A549 (cell line): ENCODE data around the gene GRK5.

Experiments
- BHLHE40 ChIP-seq: IDR thresholded peaks from 2 replicates; pipeline ENCODE4 v1.6.1; 2012; ENCODE audit warnings: low read depth, low read length, inconsistent platforms
- CEBPB ChIP-seq, 2 experiments: fragments of >200 bp in 1 of 2; sonication (Bioruptor Twin) in 1 of 2; formaldehyde crosslinking in 1 of 2; IDR thresholded peaks; 2 replicates each; pipeline ENCODE4 v1.6.1; 2012 to 2016
- CHD2 ChIP-seq: fragments of 150-350 bp; IDR thresholded peaks from 2 replicates; pipeline ENCODE4 v1.6.1; 2014; ENCODE audit warnings: low read length; ENCODE audit not compliant: partially characterized antibody
- EP300 ChIP-seq, 2 experiments: fragments of >200 bp; sonication (Bioruptor Twin); formaldehyde crosslinking; IDR thresholded peaks; 2 replicates in 1 of 2; 3 replicates in 1 of 2; pipeline ENCODE4 v1.6.1; 2016 to 2017
- ESRRA ChIP-seq: fragments of 150-350 bp; IDR thresholded peaks from 2 replicates; pipeline ENCODE4 v1.6.1; 2014; ENCODE audit warnings: mild to moderate bottlenecking, low read length, borderline replicate concordance
- JUN ChIP-seq, 2 experiments: fragments of >200 bp; sonication (Bioruptor Twin); formaldehyde crosslinking; IDR thresholded peaks; 2 replicates in 1 of 2; 3 replicates in 1 of 2; pipeline ENCODE4 v1.6.1; 2016 to 2017
- JUNB ChIP-seq: fragments of >200 bp; sonication (Bioruptor Twin); formaldehyde crosslinking; IDR thresholded peaks from 2 replicates; pipeline ENCODE4 v1.6.1; 2016
- MAFK ChIP-seq: fragments of 450-650 bp; IDR thresholded peaks from 2 replicates; pipeline ENCODE4 v1.6.1; 2014; ENCODE audit not compliant: partially characterized antibody
- MAZ ChIP-seq: fragments of 150-350 bp; IDR thresholded peaks from 2 replicates; pipeline ENCODE4 v1.6.1; 2014; ENCODE audit warnings: antibody characterized with exemption, low read depth, low read length, borderline replicate concordance
- POLR2A ChIP-seq: IDR thresholded peaks from 2 replicates; pipeline ENCODE4 v1.6.1; 2012; ENCODE audit warnings: mild to moderate bottlenecking, low read length
- REST ChIP-seq: fragments of 200-600 bp; sonication (generic); IDR thresholded peaks from 2 replicates; pipeline ENCODE4 v1.6.1; 2016; ENCODE audit warnings: antibody characterized with exemption, mild to moderate bottlenecking, moderate library complexity
- TF ChIP-seq, protein P1 (sequence below): fragments of >200 bp; sonication (Bioruptor Twin); formaldehyde crosslinking; IDR thresholded peaks from 3 replicates; pipeline ENCODE4 v1.5.1; 2016
- TF ChIP-seq, protein P2 (sequence below): fragments of 450-650 bp; IDR thresholded peaks from 2 replicates; pipeline ENCODE4 v1.6.1; 2014; ENCODE audit warnings: antibody characterized with exemption

DNA sequence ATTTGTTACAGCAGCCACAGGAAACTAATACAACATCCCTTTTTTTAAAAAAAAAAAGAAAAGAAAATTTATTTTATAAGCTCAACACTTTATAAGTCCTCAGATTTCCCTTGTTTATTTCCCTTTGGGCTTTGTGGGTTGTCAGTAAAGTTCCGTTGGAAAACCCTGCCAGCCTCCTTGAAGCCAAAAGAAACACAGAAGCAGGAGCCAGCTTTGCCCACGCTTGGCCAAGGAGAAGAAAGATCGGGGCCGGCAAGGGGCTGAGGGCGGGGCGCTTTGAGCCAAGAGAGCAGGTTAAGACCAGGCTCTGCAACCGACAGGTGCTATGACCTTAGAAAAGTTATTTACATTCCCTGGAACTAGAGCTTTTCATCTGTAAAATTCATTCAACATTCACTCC, 262.5 kb downstream of the GRK5 start:
- TF ChIP-seq, protein P1, sequence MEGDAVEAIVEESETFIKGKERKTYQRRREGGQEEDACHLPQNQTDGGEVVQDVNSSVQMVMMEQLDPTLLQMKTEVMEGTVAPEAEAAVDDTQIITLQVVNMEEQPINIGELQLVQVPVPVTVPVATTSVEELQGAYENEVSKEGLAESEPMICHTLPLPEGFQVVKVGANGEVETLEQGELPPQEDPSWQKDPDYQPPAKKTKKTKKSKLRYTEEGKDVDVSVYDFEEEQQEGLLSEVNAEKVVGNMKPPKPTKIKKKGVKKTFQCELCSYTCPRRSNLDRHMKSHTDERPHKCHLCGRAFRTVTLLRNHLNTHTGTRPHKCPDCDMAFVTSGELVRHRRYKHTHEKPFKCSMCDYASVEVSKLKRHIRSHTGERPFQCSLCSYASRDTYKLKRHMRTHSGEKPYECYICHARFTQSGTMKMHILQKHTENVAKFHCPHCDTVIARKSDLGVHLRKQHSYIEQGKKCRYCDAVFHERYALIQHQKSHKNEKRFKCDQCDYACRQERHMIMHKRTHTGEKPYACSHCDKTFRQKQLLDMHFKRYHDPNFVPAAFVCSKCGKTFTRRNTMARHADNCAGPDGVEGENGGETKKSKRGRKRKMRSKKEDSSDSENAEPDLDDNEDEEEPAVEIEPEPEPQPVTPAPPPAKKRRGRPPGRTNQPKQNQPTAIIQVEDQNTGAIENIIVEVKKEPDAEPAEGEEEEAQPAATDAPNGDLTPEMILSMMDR: no peak
- TF ChIP-seq CEBPB (IDR thresholded peaks at IDR 0.05): no peak
- no peak for TF ChIP-seq POLR2A
- TF ChIP-seq EP300 (IDR thresholded peaks at IDR 0.05): no peak
- TF ChIP-seq, protein P2, sequence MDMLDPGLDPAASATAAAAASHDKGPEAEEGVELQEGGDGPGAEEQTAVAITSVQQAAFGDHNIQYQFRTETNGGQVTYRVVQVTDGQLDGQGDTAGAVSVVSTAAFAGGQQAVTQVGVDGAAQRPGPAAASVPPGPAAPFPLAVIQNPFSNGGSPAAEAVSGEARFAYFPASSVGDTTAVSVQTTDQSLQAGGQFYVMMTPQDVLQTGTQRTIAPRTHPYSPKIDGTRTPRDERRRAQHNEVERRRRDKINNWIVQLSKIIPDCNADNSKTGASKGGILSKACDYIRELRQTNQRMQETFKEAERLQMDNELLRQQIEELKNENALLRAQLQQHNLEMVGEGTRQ: no peak
- TF ChIP-seq CHD2: no peak
- no peak for TF ChIP-seq JUN (IDR thresholded peaks at IDR 0.05)
- no peak for TF ChIP-seq JUNB
- TF ChIP-seq MAFK: no peak
- TF ChIP-seq BHLHE40: no peak
- TF ChIP-seq MAZ: no peak
- no peak for TF ChIP-seq REST
- no peak for TF ChIP-seq ESRRA
